H9 (cell line): ENCODE data around the gene RBM42. TPM values are rescaled to one million over a fixed set of nuclear protein-coding genes. Genes with fewer than 3 reads are reported as not detected.

Experiments used
- DNase-seq: peaks from one replicate; pipeline ENCODE4 v3.0.0-alpha.2; 2017
- H2AFZ ChIP-seq: one replicate; pipeline ENCODE4 v1.6.1; 2013; ENCODE audit warnings: mild to moderate bottlenecking, low read length, control low read depth, moderate library complexity
- H2AK5ac ChIP-seq: 2 replicates; pipeline ENCODE4 v1.6.1; 2013; ENCODE audit warnings: low read length, control low read depth, mixed read lengths; ENCODE audit not compliant: insufficient read length
- H2BK120ac ChIP-seq: one replicate; pipeline ENCODE4 v1.6.1; 2013; ENCODE audit warnings: low read depth, mild to moderate bottlenecking, low read length, control low read depth, inconsistent platforms; ENCODE audit not compliant: poor library complexity, severe bottlenecking
- H2BK12ac ChIP-seq: 2 replicates; pipeline ENCODE4 v1.6.1; 2013; ENCODE audit warnings: low read length, control low read depth, mixed read lengths, low read depth; ENCODE audit not compliant: insufficient read length
- H2BK15ac ChIP-seq: 2 replicates; pipeline ENCODE4 v1.6.1; 2013; ENCODE audit warnings: low read depth, low read length, control low read depth
- H2BK20ac ChIP-seq: one replicate; pipeline ENCODE4 v1.6.1; 2013; ENCODE audit warnings: low read depth, mild to moderate bottlenecking, low read length, control low read depth, inconsistent platforms; ENCODE audit not compliant: poor library complexity, severe bottlenecking
- H2BK5ac ChIP-seq: 2 replicates; pipeline ENCODE4 v1.6.1; 2013; ENCODE audit warnings: low read length, control low read depth, mixed read lengths; ENCODE audit not compliant: insufficient read length
- H3K14ac ChIP-seq: 2 replicates; pipeline ENCODE4 v1.6.1; 2013; ENCODE audit warnings: low read length, control low read depth; ENCODE audit not compliant: insufficient read depth
- H3K18ac ChIP-seq: 2 replicates; pipeline ENCODE4 v1.6.1; 2013; ENCODE audit warnings: low read depth, mild to moderate bottlenecking, mixed read lengths, low read length, control low read depth; ENCODE audit not compliant: insufficient read length
- H3K23ac ChIP-seq: 2 replicates; pipeline ENCODE4 v1.6.1; 2013; ENCODE audit warnings: low read length, control low read depth, mixed read lengths, low read depth; ENCODE audit not compliant: insufficient read length
- H3K23me2 ChIP-seq: 2 replicates; pipeline ENCODE4 v1.6.1; 2013; ENCODE audit warnings: low read depth, mild to moderate bottlenecking, mixed read lengths, low read length, control low read depth; ENCODE audit not compliant: insufficient read length, poor library complexity, severe bottlenecking
- H3K27ac ChIP-seq: 2 replicates; pipeline ENCODE4 v1.5.1; 2013; ENCODE audit warnings: low read length, control low read depth, mixed read lengths, low read depth; ENCODE audit not compliant: insufficient read length
- H3K27me3 ChIP-seq: 2 replicates; pipeline ENCODE4 v1.6.1; 2013; ENCODE audit warnings: low read length, control low read depth, inconsistent platforms; ENCODE audit not compliant: insufficient read depth
- H3K4ac ChIP-seq: 2 replicates; pipeline ENCODE4 v1.6.1; 2013; ENCODE audit warnings: low read depth, mild to moderate bottlenecking, control low read depth, inconsistent platforms, low read length, moderate library complexity
- H3K4me1 ChIP-seq: 2 replicates; pipeline ENCODE4 v1.6.1; 2013; ENCODE audit warnings: low read length, control low read depth, inconsistent platforms; ENCODE audit not compliant: insufficient read depth
- H3K4me2 ChIP-seq: 2 replicates; pipeline ENCODE4 v1.6.1; 2013; ENCODE audit warnings: low read length, control low read depth, mixed read lengths; ENCODE audit not compliant: insufficient read length, insufficient read depth
- H3K56ac ChIP-seq: 2 replicates; pipeline ENCODE4 v1.6.1; 2013; ENCODE audit warnings: low read depth, mild to moderate bottlenecking, mixed read lengths, low read length, control low read depth; ENCODE audit not compliant: insufficient read length
- H3K79me1 ChIP-seq: 2 replicates; pipeline ENCODE4 v1.6.1; 2013; ENCODE audit warnings: low read depth, mild to moderate bottlenecking, moderate library complexity, low read length, control low read depth, inconsistent platforms; ENCODE audit not compliant: insufficient read depth, poor library complexity, severe bottlenecking
- H3K79me2 ChIP-seq: 2 replicates; pipeline ENCODE4 v1.6.1; 2013; ENCODE audit warnings: low read length, control low read depth, inconsistent platforms; ENCODE audit not compliant: insufficient read depth
- H3K9ac ChIP-seq: 2 replicates; pipeline ENCODE4 v1.6.1; 2013; ENCODE audit warnings: low read length, control low read depth, mixed read lengths; ENCODE audit not compliant: insufficient read length; ENCODE audit errors: extremely low read depth
- H3K9me3 ChIP-seq: one replicate; pipeline ENCODE4 v1.6.1; 2013; ENCODE audit warnings: low read depth, low read length, inconsistent platforms; ENCODE audit not compliant: control insufficient read depth
- H3T11ph ChIP-seq: one replicate; pipeline ENCODE4 v1.6.1; 2013; ENCODE audit warnings: mild to moderate bottlenecking, low read length, control low read depth, inconsistent platforms
- H4K20me1 ChIP-seq: one replicate; pipeline ENCODE4 v1.6.1; 2013; ENCODE audit not compliant: control insufficient read depth, insufficient read length, insufficient read depth
- H4K5ac ChIP-seq: 2 replicates; pipeline ENCODE4 v1.6.1; 2013; ENCODE audit warnings: low read depth, mild to moderate bottlenecking, mixed read lengths, low read length, control low read depth; ENCODE audit not compliant: insufficient read length
- H4K8ac ChIP-seq: replicated peaks from 2 replicates; pipeline ENCODE4 v1.6.1; 2013; ENCODE audit warnings: low read length, control low read depth, mixed read lengths, low read depth; ENCODE audit not compliant: insufficient read length
- H4K91ac ChIP-seq: 2 replicates; pipeline ENCODE4 v1.6.1; 2013; ENCODE audit warnings: low read depth, mild to moderate bottlenecking, moderate library complexity, mixed read lengths, low read length, control low read depth; ENCODE audit not compliant: insufficient read length
- H3K27ac Mint-ChIP-seq, 3 experiments: 2 replicates in 2 of 3; 3 replicates in 1 of 3; pipeline ENCODE4 v1.8.0; 2020 to 2021; ENCODE audit warnings: mixed read lengths in 3 of 3, mild to moderate bottlenecking in 1 of 3, moderate library complexity in 1 of 3
- H3K27me3 Mint-ChIP-seq: 2 replicates; pipeline ENCODE4 v1.8.0; 2021; ENCODE audit warnings: low read depth, mild to moderate bottlenecking, moderate library complexity, mixed read lengths
- H3K36me3 Mint-ChIP-seq, 3 experiments: 2 replicates in 2 of 3; 3 replicates in 1 of 3; pipeline ENCODE4 v1.8.0; 2020 to 2021; ENCODE audit warnings: low read depth in 3 of 3, mixed read lengths in 3 of 3; ENCODE audit not compliant: insufficient read depth in 1 of 3
- H3K4me1 Mint-ChIP-seq, 2 experiments: 2 replicates each; pipeline ENCODE4 v1.8.0; 2020; ENCODE audit warnings: mixed read lengths in 2 of 2
- H3K4me3 Mint-ChIP-seq, 2 experiments: 2 replicates in 1 of 2; 3 replicates in 1 of 2; pipeline ENCODE4 v1.8.0; 2020 to 2021; ENCODE audit warnings: mild to moderate bottlenecking in 2 of 2, mixed read lengths in 2 of 2, moderate library complexity in 1 of 2
- H3K9me3 Mint-ChIP-seq, 2 experiments: 2 replicates in 1 of 2; 3 replicates in 1 of 2; pipeline ENCODE4 v1.8.0; 2020; ENCODE audit warnings: mild to moderate bottlenecking in 2 of 2, mixed read lengths in 2 of 2, moderate library complexity in 1 of 2
- CTCF ChIP-seq: fragments of 200-600 bp; sonication (generic); conservative IDR thresholded peaks from 3 replicates; pipeline ENCODE4 v1.8.0; 2021; ENCODE audit warnings: antibody characterized with exemption, mild to moderate bottlenecking
- WGBS: extraction: QIAGEN DNeasy Blood & Tissue Kit; methylation state at CpG from one replicate; pipeline ENCODE4 v1.1.7; 2013; ENCODE audit warnings: missing lambda C conversion rate, low lambda C conversion rate, mixed read lengths; ENCODE audit not compliant: insufficient read length; ENCODE audit errors: extremely low coverage; 5-methylcytosine and 5-hydroxymethylcytosine counted together
- total RNA-seq: library from RNA; stranded (reverse); gene quantifications from 2 replicates; pipeline ENCODE4 v1.2.1, GENCODE V29; 2021

RBM42 gene
- total RNA-seq, 1 experiment from 2014 or later, result 83.3 TPM

GRCh38 chr19:35671818-35672217 is 43.0 kb downstream of the RBM42 start:
- no peak overlapping the region for H2BK15ac ChIP-seq
- H2BK20ac ChIP-seq, result no peak overlapping the region
- TF ChIP-seq CTCF, result no peak
- H4K8ac ChIP-seq, result no peak overlapping the region
- H2BK12ac ChIP-seq, result no peak overlapping the region
- H3K79me2 ChIP-seq, result no peaks in the 10 kb centered on the region
- Mint-ChIP-seq H3K36me3 (no peaks in the 10 kb centered on the region; a peak in 1 of 7 replicates), H3K4me1 (peaks cover 4 to 6% of the 10 kb centered on the region in 2 experiments; a peak in 3 of 4 replicates), H3K27ac (no peak overlapping the region), H3K9me3 (no peaks in the 10 kb centered on the region), H3K4me3 (peak overlapping the region in 1 of 2 experiments; percentile 38; a peak in 1 of 5 replicates), H3K27me3 (peaks cover 30% of the 10 kb centered on the region)
- no peak overlapping the region for H2BK120ac ChIP-seq
- H2AK5ac ChIP-seq, result no peak overlapping the region
- H3K23me2 ChIP-seq, result peaks cover 11% of the 10 kb centered on the region
- no peak overlapping the region for H4K91ac ChIP-seq
- H4K5ac ChIP-seq, result no peak overlapping the region
- no peak overlapping the region for H3K27ac ChIP-seq
- no peaks in the 10 kb centered on the region for H4K20me1 ChIP-seq
- H3T11ph ChIP-seq, result no peak overlapping the region
- H3K23ac ChIP-seq, result no peak overlapping the region
- H2BK5ac ChIP-seq, result no peak overlapping the region
- DNase-seq, result no peak
- H3K14ac ChIP-seq, result no peak overlapping the region
- H2AFZ ChIP-seq, result no peak overlapping the region
- H3K79me1 ChIP-seq, result no peaks in the 10 kb centered on the region
- H3K18ac ChIP-seq, result no peak overlapping the region
- WGBS, result no CpG with 5 or more reads among the region's 3 CpGs
- H3K56ac ChIP-seq, result no peak overlapping the region
- no peak overlapping the region for H3K9ac ChIP-seq
- H3K4ac ChIP-seq, result no peak overlapping the region
- no peaks in the 10 kb centered on the region for H3K9me3 ChIP-seq
- H3K27me3 ChIP-seq, result no peaks in the 10 kb centered on the region
- no peaks in the 10 kb centered on the region for H3K4me1 ChIP-seq
- no peak overlapping the region for H3K4me2 ChIP-seq
